ENCODE results near the gene SYT15.
"Not testable (repeated sequence)": the region's sequence is repeated elsewhere in the genome, so short reads cannot be mapped to it uniquely, and the experiment has no call there.

- not testable (repeated sequence) for TF ChIP-seq CTCF, POLR2AphosphoS5 (IDR thresholded peaks at IDR 0.05)
These were observed 14.4 kb downstream of the SYT15 start for GRCh38 chr10:46593307-46593706.
